H9 (cell line): ENCODE data around the gene AIF1L. TPM values are rescaled to one million over a fixed set of nuclear protein-coding genes. Genes with fewer than 3 reads are reported as not detected.

ENCODE experiments used
- DNase-seq: peaks from one replicate; pipeline ENCODE4 v3.0.0-alpha.2; 2017
- H2AFZ ChIP-seq: one replicate; pipeline ENCODE4 v1.6.1; 2013; ENCODE audit warnings: mild to moderate bottlenecking, low read length, control low read depth, moderate library complexity
- H2AK5ac ChIP-seq: 2 replicates; pipeline ENCODE4 v1.6.1; 2013; ENCODE audit warnings: low read length, control low read depth, mixed read lengths; ENCODE audit not compliant: insufficient read length
- H2BK120ac ChIP-seq: one replicate; pipeline ENCODE4 v1.6.1; 2013; ENCODE audit warnings: low read depth, mild to moderate bottlenecking, low read length, control low read depth, inconsistent platforms; ENCODE audit not compliant: poor library complexity, severe bottlenecking
- H2BK12ac ChIP-seq: 2 replicates; pipeline ENCODE4 v1.6.1; 2013; ENCODE audit warnings: low read length, control low read depth, mixed read lengths, low read depth; ENCODE audit not compliant: insufficient read length
- H2BK15ac ChIP-seq: 2 replicates; pipeline ENCODE4 v1.6.1; 2013; ENCODE audit warnings: low read depth, low read length, control low read depth
- H2BK20ac ChIP-seq: one replicate; pipeline ENCODE4 v1.6.1; 2013; ENCODE audit warnings: low read depth, mild to moderate bottlenecking, low read length, control low read depth, inconsistent platforms; ENCODE audit not compliant: poor library complexity, severe bottlenecking
- H2BK5ac ChIP-seq: 2 replicates; pipeline ENCODE4 v1.6.1; 2013; ENCODE audit warnings: low read length, control low read depth, mixed read lengths; ENCODE audit not compliant: insufficient read length
- H3K14ac ChIP-seq: 2 replicates; pipeline ENCODE4 v1.6.1; 2013; ENCODE audit warnings: low read length, control low read depth; ENCODE audit not compliant: insufficient read depth
- H3K18ac ChIP-seq: 2 replicates; pipeline ENCODE4 v1.6.1; 2013; ENCODE audit warnings: low read depth, mild to moderate bottlenecking, mixed read lengths, low read length, control low read depth; ENCODE audit not compliant: insufficient read length
- H3K23ac ChIP-seq: 2 replicates; pipeline ENCODE4 v1.6.1; 2013; ENCODE audit warnings: low read length, control low read depth, mixed read lengths, low read depth; ENCODE audit not compliant: insufficient read length
- H3K23me2 ChIP-seq: 2 replicates; pipeline ENCODE4 v1.6.1; 2013; ENCODE audit warnings: low read depth, mild to moderate bottlenecking, mixed read lengths, low read length, control low read depth; ENCODE audit not compliant: insufficient read length, poor library complexity, severe bottlenecking
- H3K27ac ChIP-seq: 2 replicates; pipeline ENCODE4 v1.5.1; 2013; ENCODE audit warnings: low read length, control low read depth, mixed read lengths, low read depth; ENCODE audit not compliant: insufficient read length
- H3K27me3 ChIP-seq: 2 replicates; pipeline ENCODE4 v1.6.1; 2013; ENCODE audit warnings: low read length, control low read depth, inconsistent platforms; ENCODE audit not compliant: insufficient read depth
- H3K4ac ChIP-seq: 2 replicates; pipeline ENCODE4 v1.6.1; 2013; ENCODE audit warnings: low read depth, mild to moderate bottlenecking, control low read depth, inconsistent platforms, low read length, moderate library complexity
- H3K4me1 ChIP-seq: 2 replicates; pipeline ENCODE4 v1.6.1; 2013; ENCODE audit warnings: low read length, control low read depth, inconsistent platforms; ENCODE audit not compliant: insufficient read depth
- H3K4me2 ChIP-seq: 2 replicates; pipeline ENCODE4 v1.6.1; 2013; ENCODE audit warnings: low read length, control low read depth, mixed read lengths; ENCODE audit not compliant: insufficient read length, insufficient read depth
- H3K56ac ChIP-seq: 2 replicates; pipeline ENCODE4 v1.6.1; 2013; ENCODE audit warnings: low read depth, mild to moderate bottlenecking, mixed read lengths, low read length, control low read depth; ENCODE audit not compliant: insufficient read length
- H3K79me1 ChIP-seq: 2 replicates; pipeline ENCODE4 v1.6.1; 2013; ENCODE audit warnings: low read depth, mild to moderate bottlenecking, moderate library complexity, low read length, control low read depth, inconsistent platforms; ENCODE audit not compliant: insufficient read depth, poor library complexity, severe bottlenecking
- H3K79me2 ChIP-seq: 2 replicates; pipeline ENCODE4 v1.6.1; 2013; ENCODE audit warnings: low read length, control low read depth, inconsistent platforms; ENCODE audit not compliant: insufficient read depth
- H3K9ac ChIP-seq: 2 replicates; pipeline ENCODE4 v1.6.1; 2013; ENCODE audit warnings: low read length, control low read depth, mixed read lengths; ENCODE audit not compliant: insufficient read length; ENCODE audit errors: extremely low read depth
- H3K9me3 ChIP-seq: one replicate; pipeline ENCODE4 v1.6.1; 2013; ENCODE audit warnings: low read depth, low read length, inconsistent platforms; ENCODE audit not compliant: control insufficient read depth
- H3T11ph ChIP-seq: one replicate; pipeline ENCODE4 v1.6.1; 2013; ENCODE audit warnings: mild to moderate bottlenecking, low read length, control low read depth, inconsistent platforms
- H4K20me1 ChIP-seq: one replicate; pipeline ENCODE4 v1.6.1; 2013; ENCODE audit not compliant: control insufficient read depth, insufficient read length, insufficient read depth
- H4K5ac ChIP-seq: 2 replicates; pipeline ENCODE4 v1.6.1; 2013; ENCODE audit warnings: low read depth, mild to moderate bottlenecking, mixed read lengths, low read length, control low read depth; ENCODE audit not compliant: insufficient read length
- H4K8ac ChIP-seq: replicated peaks from 2 replicates; pipeline ENCODE4 v1.6.1; 2013; ENCODE audit warnings: low read length, control low read depth, mixed read lengths, low read depth; ENCODE audit not compliant: insufficient read length
- H4K91ac ChIP-seq: 2 replicates; pipeline ENCODE4 v1.6.1; 2013; ENCODE audit warnings: low read depth, mild to moderate bottlenecking, moderate library complexity, mixed read lengths, low read length, control low read depth; ENCODE audit not compliant: insufficient read length
- H3K27ac Mint-ChIP-seq, 3 experiments: 2 replicates in 2 of 3; 3 replicates in 1 of 3; pipeline ENCODE4 v1.8.0; 2020 to 2021; ENCODE audit warnings: mixed read lengths in 3 of 3, mild to moderate bottlenecking in 1 of 3, moderate library complexity in 1 of 3
- H3K27me3 Mint-ChIP-seq: 2 replicates; pipeline ENCODE4 v1.8.0; 2021; ENCODE audit warnings: low read depth, mild to moderate bottlenecking, moderate library complexity, mixed read lengths
- H3K36me3 Mint-ChIP-seq, 3 experiments: 2 replicates in 2 of 3; 3 replicates in 1 of 3; pipeline ENCODE4 v1.8.0; 2020 to 2021; ENCODE audit warnings: low read depth in 3 of 3, mixed read lengths in 3 of 3; ENCODE audit not compliant: insufficient read depth in 1 of 3
- H3K4me1 Mint-ChIP-seq, 2 experiments: 2 replicates each; pipeline ENCODE4 v1.8.0; 2020; ENCODE audit warnings: mixed read lengths in 2 of 2
- H3K4me3 Mint-ChIP-seq, 2 experiments: 2 replicates in 1 of 2; 3 replicates in 1 of 2; pipeline ENCODE4 v1.8.0; 2020 to 2021; ENCODE audit warnings: mild to moderate bottlenecking in 2 of 2, mixed read lengths in 2 of 2, moderate library complexity in 1 of 2
- H3K9me3 Mint-ChIP-seq, 2 experiments: 2 replicates in 1 of 2; 3 replicates in 1 of 2; pipeline ENCODE4 v1.8.0; 2020; ENCODE audit warnings: mild to moderate bottlenecking in 2 of 2, mixed read lengths in 2 of 2, moderate library complexity in 1 of 2
- WGBS: extraction: QIAGEN DNeasy Blood & Tissue Kit; methylation state at CpG from one replicate; pipeline ENCODE4 v1.1.7; 2013; ENCODE audit warnings: missing lambda C conversion rate, low lambda C conversion rate, mixed read lengths; ENCODE audit not compliant: insufficient read length; ENCODE audit errors: extremely low coverage; 5-methylcytosine and 5-hydroxymethylcytosine counted together
- total RNA-seq: library from RNA; stranded (reverse); gene quantifications from 2 replicates; pipeline ENCODE4 v1.2.1, GENCODE V29; 2021
- TF ChIP-seq, protein P1 (sequence below): fragments of 200-600 bp; sonication (generic); conservative IDR thresholded peaks from 3 replicates; pipeline ENCODE4 v1.8.0; 2021; ENCODE audit warnings: antibody characterized with exemption, mild to moderate bottlenecking

Gene AIF1L
- total RNA-seq, 1 experiment from 2014 or later = 122 TPM

DNA sequence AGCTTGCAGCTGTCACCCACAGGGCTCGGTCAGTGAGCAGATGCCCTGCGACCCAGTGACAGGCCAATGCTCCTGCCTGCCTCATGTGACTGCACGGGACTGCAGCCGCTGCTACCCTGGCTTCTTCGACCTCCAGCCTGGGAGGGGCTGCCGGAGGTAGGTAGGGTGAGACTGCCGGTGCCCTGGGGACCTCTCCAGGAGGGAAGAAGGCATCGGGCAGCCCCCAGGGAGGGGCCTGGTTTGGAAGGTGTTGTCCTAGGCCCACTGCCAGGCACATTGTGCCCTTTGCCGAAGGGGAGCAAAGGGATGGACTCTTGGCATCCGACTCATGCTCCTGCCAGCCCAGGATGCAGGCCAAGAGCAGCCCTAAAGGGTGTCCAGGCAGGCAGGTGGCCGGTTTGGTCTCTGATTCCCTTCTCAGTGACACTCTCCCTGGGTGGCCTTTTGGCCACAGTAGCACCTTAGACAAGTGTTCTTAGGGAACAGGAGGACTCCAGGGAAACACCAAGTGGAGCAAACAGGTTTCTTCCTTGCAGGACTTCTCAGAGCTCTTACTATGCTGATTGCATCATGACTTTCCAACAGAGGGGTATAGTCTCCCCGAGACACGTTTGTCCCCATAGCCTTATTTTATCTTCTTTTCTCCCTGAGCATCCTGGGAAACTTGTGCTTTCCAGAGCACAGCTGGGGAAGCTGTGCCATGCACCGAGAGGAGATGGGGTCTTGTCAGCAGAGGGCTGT is 28.1 kb upstream of the AIF1L start:
- Histone ChIP-seq H3K4me2 (no peak overlapping the region), H3K4ac (no peak overlapping the region), H3K79me2 (no peaks in the 10 kb centered on the region), H3K4me1 (no peaks in the 10 kb centered on the region), H3K23me2 (no peaks in the 10 kb centered on the region), H3K56ac (no peak overlapping the region), H4K91ac (no peak overlapping the region), H2BK20ac (no peak overlapping the region), H3K23ac (no peak overlapping the region), H3T11ph (no peak overlapping the region), H3K79me1 (no peaks in the 10 kb centered on the region), H4K5ac (no peak overlapping the region), H2BK15ac (no peak overlapping the region), H3K18ac (no peak overlapping the region), H2BK120ac (no peak overlapping the region), H3K14ac (peak overlapping the region; percentile 23; the same call in 1 of the 2 replicates), H2BK12ac (no peak overlapping the region), H3K9ac (no peak overlapping the region), H3K27ac (no peak overlapping the region), H2AFZ (no peak overlapping the region), H4K20me1 (no peaks in the 10 kb centered on the region), H4K8ac (no peak overlapping the region), H3K27me3 (no peaks in the 10 kb centered on the region), H3K9me3 (no peaks in the 10 kb centered on the region), H2AK5ac (no peak overlapping the region), H2BK5ac (no peak overlapping the region)
- DNase-seq = no peak
- peaks cover 0 to 13% (median 3%) of the 10 kb centered on the region in 3 experiments; a peak in 3 of 7 replicates for H3K36me3 Mint-ChIP-seq
- 0 out of 4 replicates have a peak, but pooled peaks cover 0 to 4% of the 10 kb centered on the region in 2 experiments for H3K4me1 Mint-ChIP-seq
- H3K4me3 Mint-ChIP-seq = no peak overlapping the region
- no CpG with 5 or more reads among the region's 14 CpGs for WGBS
- H3K27ac Mint-ChIP-seq = peak overlapping the region in 2 of 3 experiments; percentile 57 to 84; a peak in 3 of 7 replicates
- TF ChIP-seq, protein P1, sequence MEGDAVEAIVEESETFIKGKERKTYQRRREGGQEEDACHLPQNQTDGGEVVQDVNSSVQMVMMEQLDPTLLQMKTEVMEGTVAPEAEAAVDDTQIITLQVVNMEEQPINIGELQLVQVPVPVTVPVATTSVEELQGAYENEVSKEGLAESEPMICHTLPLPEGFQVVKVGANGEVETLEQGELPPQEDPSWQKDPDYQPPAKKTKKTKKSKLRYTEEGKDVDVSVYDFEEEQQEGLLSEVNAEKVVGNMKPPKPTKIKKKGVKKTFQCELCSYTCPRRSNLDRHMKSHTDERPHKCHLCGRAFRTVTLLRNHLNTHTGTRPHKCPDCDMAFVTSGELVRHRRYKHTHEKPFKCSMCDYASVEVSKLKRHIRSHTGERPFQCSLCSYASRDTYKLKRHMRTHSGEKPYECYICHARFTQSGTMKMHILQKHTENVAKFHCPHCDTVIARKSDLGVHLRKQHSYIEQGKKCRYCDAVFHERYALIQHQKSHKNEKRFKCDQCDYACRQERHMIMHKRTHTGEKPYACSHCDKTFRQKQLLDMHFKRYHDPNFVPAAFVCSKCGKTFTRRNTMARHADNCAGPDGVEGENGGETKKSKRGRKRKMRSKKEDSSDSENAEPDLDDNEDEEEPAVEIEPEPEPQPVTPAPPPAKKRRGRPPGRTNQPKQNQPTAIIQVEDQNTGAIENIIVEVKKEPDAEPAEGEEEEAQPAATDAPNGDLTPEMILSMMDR = no peak
- no peaks in the 10 kb centered on the region; a peak in 1 of 5 replicates for H3K9me3 Mint-ChIP-seq
- H3K27me3 Mint-ChIP-seq = no peaks in the 10 kb centered on the region
